ENCODE results near the gene KDM1A.

GRCh38 chr1:23039308-23039826, 20.1 kb downstream of the KDM1A start:
- TF ChIP-seq CTCF (IDR thresholded peaks at IDR 0.05) (no peak), EZH2 (IDR thresholded peaks at IDR 0.05; ENCODE audit: borderline replicate concordance, insufficient read depth, low read depth, low read length, poor library complexity, severe bottlenecking) (no peak)
